ENCODE results near the gene CDH4. TPM values are rescaled to one million over a fixed set of nuclear protein-coding genes. Genes with fewer than 3 reads are reported as not detected.

Gene CDH4
- total RNA-seq, 1 experiment from 2014 or later: 5.3 TPM

GRCh38 chr20:61882716-61883615 lies 630.9 kb downstream of the CDH4 start (continued):
- TF ChIP-seq, protein P1, sequence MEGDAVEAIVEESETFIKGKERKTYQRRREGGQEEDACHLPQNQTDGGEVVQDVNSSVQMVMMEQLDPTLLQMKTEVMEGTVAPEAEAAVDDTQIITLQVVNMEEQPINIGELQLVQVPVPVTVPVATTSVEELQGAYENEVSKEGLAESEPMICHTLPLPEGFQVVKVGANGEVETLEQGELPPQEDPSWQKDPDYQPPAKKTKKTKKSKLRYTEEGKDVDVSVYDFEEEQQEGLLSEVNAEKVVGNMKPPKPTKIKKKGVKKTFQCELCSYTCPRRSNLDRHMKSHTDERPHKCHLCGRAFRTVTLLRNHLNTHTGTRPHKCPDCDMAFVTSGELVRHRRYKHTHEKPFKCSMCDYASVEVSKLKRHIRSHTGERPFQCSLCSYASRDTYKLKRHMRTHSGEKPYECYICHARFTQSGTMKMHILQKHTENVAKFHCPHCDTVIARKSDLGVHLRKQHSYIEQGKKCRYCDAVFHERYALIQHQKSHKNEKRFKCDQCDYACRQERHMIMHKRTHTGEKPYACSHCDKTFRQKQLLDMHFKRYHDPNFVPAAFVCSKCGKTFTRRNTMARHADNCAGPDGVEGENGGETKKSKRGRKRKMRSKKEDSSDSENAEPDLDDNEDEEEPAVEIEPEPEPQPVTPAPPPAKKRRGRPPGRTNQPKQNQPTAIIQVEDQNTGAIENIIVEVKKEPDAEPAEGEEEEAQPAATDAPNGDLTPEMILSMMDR (IDR thresholded peaks at IDR 0.05): no peak

DNA sequence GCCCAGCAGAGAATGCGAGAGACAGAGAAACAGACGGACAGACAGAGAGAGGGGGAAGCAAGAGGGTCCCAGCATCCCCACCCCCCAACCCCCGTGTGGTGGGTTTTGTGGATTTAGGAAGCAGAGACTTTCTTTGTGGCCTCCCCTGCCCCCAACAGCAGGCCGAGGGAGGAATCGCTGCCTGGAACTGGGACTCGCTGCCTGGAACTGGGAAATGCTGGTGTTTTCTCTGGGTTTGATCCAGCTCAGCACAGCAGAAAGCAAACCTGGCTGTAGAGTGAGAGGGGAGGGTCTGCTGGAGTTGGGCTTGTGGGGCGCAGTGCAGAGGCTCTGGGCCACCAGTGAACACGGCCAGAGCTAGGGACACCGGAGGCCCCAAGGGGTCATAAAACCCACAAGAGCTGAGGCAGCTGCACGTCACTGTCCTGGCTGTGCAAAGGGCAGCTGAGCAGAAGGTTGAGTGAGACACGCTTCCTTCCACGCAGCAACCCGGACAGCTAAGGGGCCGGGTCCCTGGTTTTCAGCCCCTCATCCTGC lies 631.9 kb downstream of the CDH4 start:
- no peak overlapping the region for H3K4me3 Mint-ChIP-seq
- TF ChIP-seq, protein P2, sequence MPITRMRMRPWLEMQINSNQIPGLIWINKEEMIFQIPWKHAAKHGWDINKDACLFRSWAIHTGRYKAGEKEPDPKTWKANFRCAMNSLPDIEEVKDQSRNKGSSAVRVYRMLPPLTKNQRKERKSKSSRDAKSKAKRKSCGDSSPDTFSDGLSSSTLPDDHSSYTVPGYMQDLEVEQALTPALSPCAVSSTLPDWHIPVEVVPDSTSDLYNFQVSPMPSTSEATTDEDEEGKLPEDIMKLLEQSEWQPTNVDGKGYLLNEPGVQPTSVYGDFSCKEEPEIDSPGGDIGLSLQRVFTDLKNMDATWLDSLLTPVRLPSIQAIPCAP (CRISPR knock-in tag; IDR thresholded peaks at IDR 0.05): no peak
- TF ChIP-seq, protein P3, sequence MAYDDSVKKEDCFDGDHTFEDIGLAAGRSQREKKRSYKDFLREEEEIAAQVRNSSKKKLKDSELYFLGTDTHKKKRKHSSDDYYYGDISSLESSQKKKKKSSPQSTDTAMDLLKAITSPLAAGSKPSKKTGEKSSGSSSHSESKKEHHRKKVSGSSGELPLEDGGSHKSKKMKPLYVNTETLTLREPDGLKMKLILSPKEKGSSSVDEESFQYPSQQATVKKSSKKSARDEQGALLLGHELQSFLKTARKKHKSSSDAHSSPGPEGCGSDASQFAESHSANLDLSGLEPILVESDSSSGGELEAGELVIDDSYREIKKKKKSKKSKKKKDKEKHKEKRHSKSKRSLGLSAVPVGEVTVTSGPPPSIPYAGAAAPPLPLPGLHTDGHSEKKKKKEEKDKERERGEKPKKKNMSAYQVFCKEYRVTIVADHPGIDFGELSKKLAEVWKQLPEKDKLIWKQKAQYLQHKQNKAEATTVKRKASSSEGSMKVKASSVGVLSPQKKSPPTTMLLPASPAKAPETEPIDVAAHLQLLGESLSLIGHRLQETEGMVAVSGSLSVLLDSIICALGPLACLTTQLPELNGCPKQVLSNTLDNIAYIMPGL (CRISPR knock-in tag; IDR thresholded peaks at IDR 0.05): no peak
- TF ChIP-seq, protein P4, sequence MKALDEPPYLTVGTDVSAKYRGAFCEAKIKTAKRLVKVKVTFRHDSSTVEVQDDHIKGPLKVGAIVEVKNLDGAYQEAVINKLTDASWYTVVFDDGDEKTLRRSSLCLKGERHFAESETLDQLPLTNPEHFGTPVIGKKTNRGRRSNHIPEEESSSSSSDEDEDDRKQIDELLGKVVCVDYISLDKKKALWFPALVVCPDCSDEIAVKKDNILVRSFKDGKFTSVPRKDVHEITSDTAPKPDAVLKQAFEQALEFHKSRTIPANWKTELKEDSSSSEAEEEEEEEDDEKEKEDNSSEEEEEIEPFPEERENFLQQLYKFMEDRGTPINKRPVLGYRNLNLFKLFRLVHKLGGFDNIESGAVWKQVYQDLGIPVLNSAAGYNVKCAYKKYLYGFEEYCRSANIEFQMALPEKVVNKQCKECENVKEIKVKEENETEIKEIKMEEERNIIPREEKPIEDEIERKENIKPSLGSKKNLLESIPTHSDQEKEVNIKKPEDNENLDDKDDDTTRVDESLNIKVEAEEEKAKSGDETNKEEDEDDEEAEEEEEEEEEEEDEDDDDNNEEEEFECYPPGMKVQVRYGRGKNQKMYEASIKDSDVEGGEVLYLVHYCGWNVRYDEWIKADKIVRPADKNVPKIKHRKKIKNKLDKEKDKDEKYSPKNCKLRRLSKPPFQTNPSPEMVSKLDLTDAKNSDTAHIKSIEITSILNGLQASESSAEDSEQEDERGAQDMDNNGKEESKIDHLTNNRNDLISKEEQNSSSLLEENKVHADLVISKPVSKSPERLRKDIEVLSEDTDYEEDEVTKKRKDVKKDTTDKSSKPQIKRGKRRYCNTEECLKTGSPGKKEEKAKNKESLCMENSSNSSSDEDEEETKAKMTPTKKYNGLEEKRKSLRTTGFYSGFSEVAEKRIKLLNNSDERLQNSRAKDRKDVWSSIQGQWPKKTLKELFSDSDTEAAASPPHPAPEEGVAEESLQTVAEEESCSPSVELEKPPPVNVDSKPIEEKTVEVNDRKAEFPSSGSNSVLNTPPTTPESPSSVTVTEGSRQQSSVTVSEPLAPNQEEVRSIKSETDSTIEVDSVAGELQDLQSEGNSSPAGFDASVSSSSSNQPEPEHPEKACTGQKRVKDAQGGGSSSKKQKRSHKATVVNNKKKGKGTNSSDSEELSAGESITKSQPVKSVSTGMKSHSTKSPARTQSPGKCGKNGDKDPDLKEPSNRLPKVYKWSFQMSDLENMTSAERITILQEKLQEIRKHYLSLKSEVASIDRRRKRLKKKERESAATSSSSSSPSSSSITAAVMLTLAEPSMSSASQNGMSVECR (CRISPR knock-in tag; IDR thresholded peaks at IDR 0.05; ENCODE audit: borderline replicate concordance): no peak
- TF ChIP-seq ZNF423 (CRISPR knock-in tag; IDR thresholded peaks at IDR 0.05) (no peak), SMAD4 (CRISPR knock-in tag; IDR thresholded peaks at IDR 0.05) (no peak)
- no peaks in the 10 kb centered on the region for H3K36me3 Mint-ChIP-seq
- H3K27me3 Mint-ChIP-seq (ENCODE audit: low read depth): no peaks in the 10 kb centered on the region
- H3K27ac Mint-ChIP-seq: no peak overlapping the region
- H3K4me1 Mint-ChIP-seq: no peaks in the 10 kb centered on the region; the same call in 1 of the 2 replicates
- H3K9me3 Mint-ChIP-seq: peaks cover 1% of the 10 kb centered on the region
- no peak for ATAC-seq
- no peak for DNase-seq (ENCODE audit: low spot score)
- CTCF ChIA-PET: interaction anchor here (0.8 to 1.8 kb wide), 2 partner anchors 8 to 12 kb away, joined by 3 to 5 read pairs; no protein-coding TSS in a partner anchor
- POLR2A ChIA-PET: no interaction called here

- H3K4me3 Mint-ChIP-seq: no peak overlapping the region
- H3K9me3 Mint-ChIP-seq: peaks cover 10% of the 10 kb centered on the region
- peaks cover 5% of the 10 kb centered on the region; the same call in 1 of the 2 replicates for H3K36me3 Mint-ChIP-seq
- CTCF ChIA-PET: interaction anchor here (1.5 to 3.7 kb wide), 3 partner anchors 9 to 12 kb away, joined by 5 to 43 read pairs (median 7); no protein-coding TSS in a partner anchor
- no peaks in the 10 kb centered on the region; the same call in 1 of the 2 replicates for H3K4me1 Mint-ChIP-seq
- H3K27me3 Mint-ChIP-seq (ENCODE audit: low read depth): peaks cover 5% of the 10 kb centered on the region
- no peak overlapping the region for H3K27ac Mint-ChIP-seq
- TF ChIP-seq, protein P1 (IDR thresholded peaks at IDR 0.05): no peak
- DNase-seq (ENCODE audit: low spot score): no peak
- no peak for ATAC-seq
- POLR2A ChIA-PET: no interaction called here
Measured at GRCh38 chr20:61884571-61885389, 632.7 kb downstream of the CDH4 start.
